Uterus (tissue), 2 donors: Measurements from ENCODE around the gene SERTM1.

Experiments used
- CTCF ChIP-seq, 4 experiments: fragments of 200-600 bp in 2 of 4; fragments of 450-650 bp in 2 of 4; sonication (generic) in 2 of 4; IDR thresholded peaks; one replicate each; pipeline ENCODE4 v1.5.1; 2016 to 2019; ENCODE audit warnings: antibody characterized with exemption in 4 of 4, mild to moderate bottlenecking in 2 of 4, moderate library complexity in 1 of 4
- POLR2A ChIP-seq, 2 donors: fragments of 450-650 bp; IDR thresholded peaks; one replicate each; pipeline ENCODE4 v1.6.1; 2016; ENCODE audit warnings: antibody characterized with exemption in 2 of 2, mild to moderate bottlenecking in 1 of 2, moderate library complexity in 1 of 2

GRCh38 chr13:36737524-36738083, 63.8 kb downstream of the SERTM1 start:
- TF ChIP-seq CTCF (IDR thresholded peaks at IDR 0.05) (no peak), POLR2A (IDR thresholded peaks at IDR 0.05) (no peak)
